NCI-H748 (cell line): Measurements from ENCODE around the gene IFT20.
"Not testable (repeated sequence)": the region's sequence is repeated elsewhere in the genome, so short reads cannot be mapped to it uniquely, and the experiment has no call there.

Source experiments
- DNase-seq: peaks from one replicate; lab custom pipeline; 2025; ENCODE audit not compliant: unreplicated experiment; lab: John Stamatoyannopoulos, UW

IFT20 gene

GRCh38 chr17:28317099-28317965 lies 17.9 kb downstream of the IFT20 start:
- DNase-seq = no peak

- DNase-seq = no peak
Observed at GRCh38 chr17:28315846-28316705, 19.2 kb downstream of the IFT20 start.

- no peak for DNase-seq
Observed at GRCh38 chr17:28313841-28314240, 21.4 kb downstream of the IFT20 start.

GRCh38 chr17:28306954-28307401 lies 28.3 kb downstream of the IFT20 start:
- no peak for DNase-seq

GRCh38 chr17:28298449-28298848 lies 36.8 kb downstream of the IFT20 start:
- no peak for DNase-seq

GRCh38 chr17:28295677-28296578 lies 39.3 kb downstream of the IFT20 start:
- DNase-seq = no peak

GRCh38 chr17:28293994-28294393 lies 41.3 kb downstream of the IFT20 start:
- DNase-seq = no peak

- DNase-seq = not testable (repeated sequence)
Observed at GRCh38 chr17:28292878-28293277, 42.4 kb downstream of the IFT20 start.

- DNase-seq = no peak
Observed at GRCh38 chr17:28291780-28292330, 43.4 kb downstream of the IFT20 start.

GRCh38 chr17:28290703-28291102 lies 44.6 kb downstream of the IFT20 start:
- DNase-seq = no peak

GRCh38 chr17:28285965-28286364 lies 49.3 kb downstream of the IFT20 start:
- no peak for DNase-seq

GRCh38 chr17:28282596-28282995 lies 52.7 kb downstream of the IFT20 start:
- peak; percentile 55 for DNase-seq

GRCh38 chr17:28280826-28281225 lies 54.4 kb downstream of the IFT20 start:
- no peak for DNase-seq

GRCh38 chr17:28279411-28279810 lies 55.9 kb downstream of the IFT20 start:
- no peak for DNase-seq
